HG03025 (cell line): Measurements from ENCODE around the gene APP.

Experiments used
- ATAC-seq: cut with Tn5 transposase; IDR thresholded peaks from one replicate; pipeline ENCODE4 v1.9.1; 2021; ENCODE audit warnings: mild to moderate bottlenecking, moderate library complexity; ENCODE audit not compliant: unreplicated experiment, low FRiP score

The APP gene

GRCh38 chr21:26072666-26073615 is 97.6 kb downstream of the APP start:
- ATAC-seq, result no peak

- ATAC-seq, result no peak
Observed at GRCh38 chr21:26070822-26071425, 99.6 kb downstream of the APP start.

- no peak for ATAC-seq
Observed at GRCh38 chr21:26070121-26070520, 100.4 kb downstream of the APP start.

- no peak for ATAC-seq
Observed at GRCh38 chr21:26068776-26069175, 101.8 kb downstream of the APP start.

GRCh38 chr21:26067836-26068594 is 102.6 kb downstream of the APP start:
- no peak for ATAC-seq

- ATAC-seq, result no peak
Observed at GRCh38 chr21:26064506-26064905, 106.1 kb downstream of the APP start.

GRCh38 chr21:26061437-26061836 is 109.1 kb downstream of the APP start:
- ATAC-seq, result no peak

- no peak for ATAC-seq
Observed at GRCh38 chr21:26060335-26061115, 110.0 kb downstream of the APP start.

- no peak for ATAC-seq
Observed at GRCh38 chr21:26057477-26058170, 112.9 kb downstream of the APP start.

GRCh38 chr21:26055841-26056264 is 114.7 kb downstream of the APP start:
- ATAC-seq, result no peak

- no peak for ATAC-seq
Observed at GRCh38 chr21:26055010-26055409, 115.6 kb downstream of the APP start.

GRCh38 chr21:26052057-26052456 is 118.5 kb downstream of the APP start:
- ATAC-seq, result no peak

- no peak for ATAC-seq
Observed at GRCh38 chr21:26050857-26051256, 119.7 kb downstream of the APP start.

- ATAC-seq, result no peak
Observed at GRCh38 chr21:26049803-26050202, 120.8 kb downstream of the APP start.

GRCh38 chr21:26047279-26047967 is 123.1 kb downstream of the APP start:
- no peak for ATAC-seq

- ATAC-seq, result no peak
Observed at GRCh38 chr21:26043891-26044290, 126.7 kb downstream of the APP start.

- no peak for ATAC-seq
Observed at GRCh38 chr21:26042181-26042876, 128.2 kb downstream of the APP start.

- no peak for ATAC-seq
Observed at GRCh38 chr21:26041431-26042180, 129.0 kb downstream of the APP start.
